T-cell (primary cell): Measurements from ENCODE around the gene G6PC1. TPM values are rescaled to one million over a fixed set of nuclear protein-coding genes. Genes with fewer than 3 reads are reported as not detected.

Experiments
- total RNA-seq, 35 experiments: library from RNA in 6 of 35; stranded (reverse) in 6 of 35; fragments of 120-200 nt in 1 of 35; gene quantifications; one replicate each; pipeline versions ENCODE4 v1.2.1 to v1.2.4 and lab custom pipeline; 2013 to 2026

Gene G6PC1
- total RNA-seq, 5 donors from 2014 or later (not counting 1 experiment from before 2014, with no cell fraction given): 0.19 to 0.30 (median 0.20) TPM; not detected in 2

Other genes with a start within 250 kb of the G6PC1 start
- gene TUBG2, start 241.5 kb upstream of the G6PC1 start, total RNA-seq: 10 to 100 TPM; 13.7 to 22.3 (median 20.5) TPM
- 1 to 10 TPM in 1 of 5 donors, under 1 TPM in 4; 0.13 to 2.5 (median 0.58) TPM for gene PLEKHH3, start 223.8 kb upstream of the G6PC1 start, total RNA-seq
- 1 to 10 TPM in 4 of 5 donors, under 1 TPM in 1; 0.53 to 7.8 (median 1.3) TPM for gene CCR10, start 219.0 kb upstream of the G6PC1 start, total RNA-seq
- 10 to 100 TPM in 1 of 5 donors, 1 to 10 TPM in 4; 2.2 to 18.3 (median 3.0) TPM for gene CNTNAP1, start 218.3 kb upstream of the G6PC1 start, total RNA-seq
- 100 to 1,000 TPM in 4 of 5 donors, 10 to 100 TPM in 1; 87.1 to 161 (median 146) TPM for gene EZH1, start 155.8 kb upstream of the G6PC1 start, total RNA-seq
- gene RAMP2, start 139.6 kb upstream of the G6PC1 start, total RNA-seq: not detected
- 10 to 100 TPM; 34.7 to 42.5 (median 38.7) TPM for gene VPS25, start 127.3 kb upstream of the G6PC1 start, total RNA-seq
- 1 to 10 TPM in 1 of 5 donors, under 1 TPM in 3, not detected in 1; 0.38 to 1.3 (median 0.60) TPM for gene WNK4, start 120.2 kb upstream of the G6PC1 start, total RNA-seq
- gene COA3, start 102.1 kb upstream of the G6PC1 start, total RNA-seq: 10 to 100 TPM in 4 of 5 donors, 1 to 10 TPM in 1; 7.9 to 32.4 (median 29.8) TPM
- gene CNTD1, start 101.9 kb upstream of the G6PC1 start, total RNA-seq: not detected
- gene BECN1, start 76.5 kb upstream of the G6PC1 start, total RNA-seq: 100 to 1,000 TPM in 4 of 5 donors, 10 to 100 TPM in 1; 92.1 to 138 (median 105) TPM
- 10 to 100 TPM; 68.0 to 79.1 (median 77.2) TPM for gene PSME3, start 67.4 kb upstream of the G6PC1 start, total RNA-seq
- gene AOC2, start 56.2 kb upstream of the G6PC1 start, total RNA-seq: 1 to 10 TPM; 2.2 to 3.7 (median 3.2) TPM
- gene AOC3, start 49.6 kb upstream of the G6PC1 start, total RNA-seq: 1 to 10 TPM; 1.2 to 2.1 (median 1.2) TPM
- 10 to 100 TPM; 54.1 to 65.2 (median 60.0) TPM for gene AARSD1, start 63.7 kb downstream of the G6PC1 start, total RNA-seq
- under 1 TPM in 3 of 5 donors, not detected in 2; 0.25 to 0.44 (median 0.41) TPM for gene PTGES3L, start 79.3 kb downstream of the G6PC1 start, total RNA-seq
- gene RUNDC1, start 79.8 kb downstream of the G6PC1 start, total RNA-seq: 10 to 100 TPM; 11.5 to 24.0 (median 23.7) TPM
- gene RPL27, start 97.6 kb downstream of the G6PC1 start, total RNA-seq: 1,000 to 10,000 TPM; 1,254 to 1,790 (median 1,710) TPM
- gene IFI35, start 106.0 kb downstream of the G6PC1 start, total RNA-seq: 10 to 100 TPM; 27.0 to 44.6 (median 34.1) TPM
- 10 to 100 TPM; 26.4 to 62.6 (median 48.5) TPM for gene VAT1, start 121.6 kb downstream of the G6PC1 start, total RNA-seq
- under 1 TPM; 0.08 to 0.64 (median 0.32) TPM for gene RND2, start 124.4 kb downstream of the G6PC1 start, total RNA-seq
- 1 to 10 TPM; 2.8 to 5.5 (median 4.2) TPM for gene BRCA1, start 224.6 kb downstream of the G6PC1 start, total RNA-seq